ENCODE data around the gene METAP1.
"Not testable (repeated sequence)": the region's sequence is repeated elsewhere in the genome, so short reads cannot be mapped to it uniquely, and the experiment has no call there.

GRCh38 chr4:99091841-99092240 is 96.3 kb downstream of the METAP1 start:
- not testable (repeated sequence) for TF ChIP-seq CTCF (IDR thresholded peaks at IDR 0.05; ENCODE audit: low read length); EZH2 (optimal IDR thresholded peaks at IDR 0.05; ENCODE audit: low read depth, low read length)
